ENCODE data around the gene LRP2BP. TPM values are rescaled to one million over a fixed set of nuclear protein-coding genes. Genes with fewer than 3 reads are reported as not detected.

Gene LRP2BP
- total and polyA plus RNA-seq, 2 experiments from 2014 or later: 0.28 to 1.7 TPM

- no peak for ATAC-seq
- no peaks in the 10 kb centered on the region for H3K9me2 ChIP-seq (ENCODE audit: insufficient read depth)
- H3F3A ChIP-seq (replicated peaks; ENCODE audit: low read depth): no peaks in the 10 kb centered on the region
- H3K4me2 ChIP-seq: no peak overlapping the region
- H3K36me3 ChIP-seq (ENCODE audit: insufficient read depth): no peaks in the 10 kb centered on the region
- no peak overlapping the region for H2AFZ ChIP-seq
- no peaks in the 10 kb centered on the region for H4K20me1 ChIP-seq (replicated peaks; ENCODE audit: insufficient read depth)
- TF ChIP-seq CTCF (conservative IDR thresholded peaks at IDR 0.05; ENCODE audit: low read depth in 2 of 2) (no peak), POLR2AphosphoS5 (IDR thresholded peaks at IDR 0.05; ENCODE audit: low read depth) (no peak), EZH2 (IDR thresholded peaks at IDR 0.05; ENCODE audit: low read depth, unreplicated experiment) (no peak), ETS1 (IDR thresholded peaks at IDR 0.05) (no peak), REST (IDR thresholded peaks at IDR 0.05; ENCODE audit: unreplicated experiment) (no peak), STAT1 (IDR thresholded peaks at IDR 0.05; ENCODE audit: unreplicated experiment) (no peak), JUNB (IDR thresholded peaks at IDR 0.05; ENCODE audit: unreplicated experiment) (no peak)
- Mint-ChIP-seq H3K4me1 (peaks cover 7% of the 10 kb centered on the region), H3K4me3 (no peak overlapping the region), H3K27me3 (ENCODE audit: insufficient read depth, low read depth, poor library complexity) (peaks cover 6% of the 10 kb centered on the region), H3K36me3 (ENCODE audit: low read depth) (peaks cover 9% of the 10 kb centered on the region), H3K9me3 (no peaks in the 10 kb centered on the region; the same call in 2 of the 3 replicates), H3K27ac (no peak overlapping the region)
- no peaks in the 10 kb centered on the region for H3K27me3 ChIP-seq (ENCODE audit: insufficient read depth)
- H3K4me3 ChIP-seq: no peak overlapping the region
- peaks cover 13% of the 10 kb centered on the region for H3K79me2 ChIP-seq (replicated peaks; ENCODE audit: insufficient read depth)
- no peak overlapping the region for H3K27ac ChIP-seq (ENCODE audit: low read depth)
- peaks cover 5% of the 10 kb centered on the region; the same call in 1 of the 2 replicates for H3K4me1 ChIP-seq (ENCODE audit: insufficient read depth)
- DNase-seq (ENCODE audit: low spot score): no peak
Measured at GRCh38 chr4:185421366-185422124, 25.8 kb upstream of the LRP2BP start.

- no peak for DNase-seq (ENCODE audit: low spot score)
- Mint-ChIP-seq H3K27me3 (ENCODE audit: insufficient read depth, low read depth, poor library complexity) (no peaks in the 10 kb centered on the region), H3K4me1 (no peaks in the 10 kb centered on the region), H3K36me3 (ENCODE audit: low read depth) (peaks cover 9% of the 10 kb centered on the region), H3K27ac (no peak overlapping the region), H3K4me3 (no peak overlapping the region), H3K9me3 (no peaks in the 10 kb centered on the region)
- no peak overlapping the region for H2AFZ ChIP-seq
- no peaks in the 10 kb centered on the region for H3F3A ChIP-seq (replicated peaks; ENCODE audit: low read depth)
- no peaks in the 10 kb centered on the region for H3K79me2 ChIP-seq (replicated peaks; ENCODE audit: insufficient read depth)
- H3K27ac ChIP-seq (ENCODE audit: low read depth): no peak overlapping the region
- H4K20me1 ChIP-seq (replicated peaks; ENCODE audit: insufficient read depth): no peaks in the 10 kb centered on the region
- no peaks in the 10 kb centered on the region for H3K27me3 ChIP-seq (ENCODE audit: insufficient read depth)
- H3K4me2 ChIP-seq: no peak overlapping the region
- no peak for ATAC-seq
- no peak overlapping the region for H3K4me3 ChIP-seq
- no peaks in the 10 kb centered on the region; the same call in 1 of the 2 replicates for H3K36me3 ChIP-seq (ENCODE audit: insufficient read depth)
- H3K4me1 ChIP-seq (ENCODE audit: insufficient read depth): no peaks in the 10 kb centered on the region
- no peaks in the 10 kb centered on the region for H3K9me2 ChIP-seq (ENCODE audit: insufficient read depth)
- TF ChIP-seq EZH2phosphoT487 (IDR thresholded peaks at IDR 0.05; ENCODE audit: unreplicated experiment) (no peak), ZNF331 (CRISPR knock-in tag; IDR thresholded peaks at IDR 0.05; ENCODE audit: low read depth) (no peak), ETS1 (IDR thresholded peaks at IDR 0.05) (no peak), NANOG (IDR thresholded peaks at IDR 0.05; ENCODE audit: borderline replicate concordance) (no peak), POLR2AphosphoS5 (IDR thresholded peaks at IDR 0.05; ENCODE audit: low read depth) (no peak), STAT1 (IDR thresholded peaks at IDR 0.05; ENCODE audit: unreplicated experiment) (no peak), ZNF114 (CRISPR knock-in tag; IDR thresholded peaks at IDR 0.05) (no peak)
Measured at GRCh38 chr4:185416955-185417354, 21.2 kb upstream of the LRP2BP start.
